SIG-M5 (cell line): ENCODE data around the gene MEX3D.
A peak's percentile ranks its signal among the peaks of the same experiment; 100 is the strongest.

Source experiments
- DNase-seq: peaks from one replicate; lab custom pipeline; 2025; lab: John Stamatoyannopoulos, UW

Gene MEX3D

DNA sequence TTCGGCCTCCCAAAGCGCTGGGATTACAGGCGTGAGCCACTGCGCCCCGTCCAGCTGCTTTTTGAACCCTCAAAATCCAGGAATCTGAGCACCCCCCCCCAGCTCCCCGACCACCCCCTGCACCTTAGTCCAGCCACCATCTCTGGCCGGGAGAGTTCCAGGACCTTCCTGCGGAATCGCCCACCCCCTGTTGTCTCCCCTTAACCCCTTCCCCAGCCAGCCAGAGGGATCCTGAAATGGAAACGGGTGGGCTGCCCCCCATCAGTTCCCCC, 25.3 kb upstream of the MEX3D start:
- no peak for DNase-seq

DNA sequence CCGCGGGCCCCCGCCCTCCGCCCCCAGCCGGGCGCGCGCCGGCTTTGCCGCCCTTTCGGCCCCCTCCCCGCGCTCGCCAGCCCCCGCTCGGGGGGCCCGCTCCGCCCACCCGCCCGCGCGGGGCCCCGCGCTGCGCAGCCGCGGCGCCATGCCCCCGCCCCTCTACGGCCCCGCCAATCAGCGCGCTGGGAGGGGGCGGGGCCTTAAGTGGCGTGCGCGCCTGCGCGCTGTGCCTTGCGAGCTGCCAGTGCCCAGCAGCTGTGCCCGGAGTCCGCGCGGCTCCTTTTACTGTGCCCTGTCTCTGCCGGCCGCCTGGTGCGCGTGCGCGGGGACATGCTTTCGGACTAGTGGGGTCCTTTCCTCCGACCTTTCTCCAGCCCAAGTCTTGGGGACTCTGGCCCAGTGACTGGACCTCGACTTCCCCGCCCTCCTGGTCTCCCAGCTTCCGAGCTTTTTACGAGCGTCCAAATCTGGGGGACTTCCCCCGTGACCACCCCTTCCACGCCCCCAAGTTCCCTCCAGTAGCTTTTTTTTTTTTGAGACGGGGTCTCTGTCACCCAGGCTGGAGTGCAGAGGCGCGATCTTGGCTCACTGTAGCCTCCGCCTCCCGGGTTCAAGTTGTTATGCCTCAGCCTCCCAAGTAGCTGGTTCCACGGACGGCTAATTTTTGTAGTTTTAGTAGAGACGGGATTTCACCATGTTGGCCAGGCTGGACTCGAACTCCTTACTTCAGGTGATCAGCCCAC, 24.8 kb upstream of the MEX3D start, which contains the start of gene MBD3:
Gene MBD3, minus strand, starts transcription at position 111 of the 746 bp plus-strand sequence. CDS start 234 bp downstream, outside the sequence.
- DNase-seq, result peak; percentile 22

DNA sequence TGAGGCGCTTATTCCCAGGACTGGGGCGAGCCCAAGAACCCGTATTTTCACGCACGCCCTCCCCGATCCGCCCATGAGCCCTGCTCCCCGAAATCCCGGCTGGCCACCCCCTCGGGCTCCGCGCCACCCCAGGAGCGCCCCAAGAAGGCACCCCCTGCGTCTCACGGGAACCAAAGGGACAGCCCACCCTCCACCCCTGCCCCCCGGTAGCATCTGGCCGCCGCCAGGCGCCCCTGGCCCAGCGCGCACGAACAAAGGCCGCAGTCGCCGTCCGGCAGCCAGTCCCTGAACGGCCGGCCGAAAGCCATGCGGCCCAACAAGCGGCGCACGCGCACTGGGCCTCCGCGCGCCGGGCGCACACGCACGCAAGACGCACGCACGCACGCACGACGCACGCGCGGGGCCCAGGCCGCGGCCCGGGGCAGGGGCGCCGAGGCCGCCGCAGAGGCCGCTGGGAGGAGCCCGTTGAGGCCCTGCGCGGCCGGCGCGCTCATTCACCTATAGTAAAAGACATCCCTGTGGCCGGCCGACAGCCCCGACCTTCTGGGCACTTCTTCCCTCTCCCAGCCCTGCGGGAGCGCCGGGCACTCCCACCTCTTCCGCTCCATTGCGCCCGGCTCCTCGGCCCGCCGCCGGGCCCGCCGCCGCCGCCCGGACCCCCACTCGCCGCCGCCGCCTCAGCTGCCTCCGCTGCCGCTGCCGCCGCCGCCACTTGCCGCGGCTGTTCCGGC, 24.1 kb upstream of the MEX3D start:
- no peak for DNase-seq

DNA sequence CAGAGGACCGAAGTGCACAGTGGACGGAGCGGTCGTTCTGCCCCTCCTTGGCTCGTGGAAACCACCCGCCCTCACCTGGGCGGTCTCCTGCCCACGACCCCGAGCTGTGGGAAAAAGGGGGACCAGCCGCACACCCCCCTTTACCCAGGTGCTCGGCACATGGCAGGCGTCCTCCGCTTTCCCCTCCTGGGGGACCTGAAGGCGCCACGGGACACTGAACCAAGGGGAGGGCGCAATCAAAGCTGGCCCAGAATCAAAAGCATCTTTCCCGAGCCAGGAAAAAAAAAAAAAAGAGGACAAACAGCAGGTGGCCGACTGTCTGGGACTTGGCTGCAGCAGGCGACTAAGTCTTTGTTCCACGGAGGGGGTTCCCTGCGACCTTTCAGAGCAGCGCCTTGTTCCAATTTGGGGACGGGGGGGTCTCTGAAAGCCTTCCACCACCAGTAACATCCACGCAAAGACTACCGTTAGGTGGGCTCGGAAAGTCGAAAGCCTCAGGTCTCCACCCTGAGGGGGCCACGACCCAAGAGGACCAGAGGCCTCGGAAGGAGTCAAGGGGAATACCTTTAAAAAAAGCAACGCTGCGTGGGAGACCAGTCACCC, 23.4 kb upstream of the MEX3D start:
- no peak for DNase-seq

DNA sequence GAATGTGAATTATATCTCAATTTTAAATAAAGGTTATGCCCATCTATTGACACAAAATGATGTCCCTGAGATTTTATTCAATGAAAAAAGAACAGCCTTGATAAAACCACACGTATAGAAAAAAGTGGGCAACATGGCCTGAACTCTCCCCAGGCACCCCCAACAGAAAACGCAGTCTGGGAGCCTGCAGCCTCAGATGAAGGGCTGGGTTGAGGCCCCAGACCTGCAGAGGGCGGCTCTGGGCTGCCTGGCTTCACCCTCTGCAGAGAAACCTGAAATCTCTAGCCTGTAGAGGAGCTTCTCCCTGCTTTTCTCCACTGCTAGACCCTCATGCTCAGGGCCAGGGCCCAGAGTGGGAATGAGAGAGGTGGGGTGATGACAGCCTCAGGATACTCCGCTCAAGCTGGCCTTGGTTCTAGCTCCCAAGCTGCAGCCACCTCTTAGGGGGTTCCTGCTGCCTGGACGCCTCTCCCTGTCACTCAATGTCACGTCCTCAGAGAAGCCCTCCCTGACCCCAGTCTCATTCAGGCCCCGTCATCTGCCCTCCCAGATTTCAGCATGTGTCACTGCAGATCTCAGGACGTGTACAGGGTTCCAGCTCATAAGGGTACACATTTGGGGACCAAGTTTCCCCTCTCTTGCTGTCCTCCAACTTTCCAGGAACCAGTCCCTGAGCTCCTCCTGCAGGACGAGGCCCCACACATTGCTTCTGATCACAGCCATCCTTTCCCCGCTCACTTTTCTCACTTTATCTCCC, 22.7 kb upstream of the MEX3D start:
- DNase-seq, result no peak

DNA sequence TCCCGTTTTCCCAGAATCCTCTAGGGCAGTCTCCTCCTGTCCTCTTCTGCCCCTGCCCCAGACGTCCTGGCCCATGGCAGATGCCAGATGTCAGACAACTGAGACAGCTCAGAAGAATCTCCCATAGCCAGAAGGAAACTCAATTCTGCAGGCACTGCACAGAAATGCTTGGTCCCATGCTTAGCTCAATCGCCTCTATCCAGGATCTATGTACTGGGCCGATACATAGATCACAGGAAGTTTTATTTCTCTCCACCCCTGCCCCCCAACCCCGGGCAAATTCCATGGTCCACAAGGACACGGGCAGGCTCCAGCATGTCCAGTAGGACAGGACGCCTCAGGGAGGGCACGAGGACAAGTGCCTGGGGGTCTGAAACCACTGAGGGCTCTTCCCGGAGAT, 19.7 kb upstream of the MEX3D start:
- DNase-seq, result no peak

DNA sequence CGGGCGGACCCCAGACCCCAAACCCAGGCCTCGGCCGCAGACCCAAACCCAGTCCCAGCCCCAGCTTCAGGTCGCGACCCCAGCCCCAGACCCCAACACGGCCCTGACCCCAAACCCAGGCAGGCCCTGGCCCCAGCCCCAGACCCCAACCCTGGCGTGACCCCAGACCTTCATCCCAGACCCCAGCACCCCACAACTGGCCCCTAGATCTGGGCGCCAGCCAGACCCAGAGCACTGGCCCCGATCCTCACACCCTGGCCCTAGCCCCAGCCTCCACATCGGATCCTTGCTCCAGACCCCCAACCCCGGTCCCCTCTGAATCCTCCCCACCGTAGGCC, 17.1 kb upstream of the MEX3D start:
- DNase-seq, result no peak

DNA sequence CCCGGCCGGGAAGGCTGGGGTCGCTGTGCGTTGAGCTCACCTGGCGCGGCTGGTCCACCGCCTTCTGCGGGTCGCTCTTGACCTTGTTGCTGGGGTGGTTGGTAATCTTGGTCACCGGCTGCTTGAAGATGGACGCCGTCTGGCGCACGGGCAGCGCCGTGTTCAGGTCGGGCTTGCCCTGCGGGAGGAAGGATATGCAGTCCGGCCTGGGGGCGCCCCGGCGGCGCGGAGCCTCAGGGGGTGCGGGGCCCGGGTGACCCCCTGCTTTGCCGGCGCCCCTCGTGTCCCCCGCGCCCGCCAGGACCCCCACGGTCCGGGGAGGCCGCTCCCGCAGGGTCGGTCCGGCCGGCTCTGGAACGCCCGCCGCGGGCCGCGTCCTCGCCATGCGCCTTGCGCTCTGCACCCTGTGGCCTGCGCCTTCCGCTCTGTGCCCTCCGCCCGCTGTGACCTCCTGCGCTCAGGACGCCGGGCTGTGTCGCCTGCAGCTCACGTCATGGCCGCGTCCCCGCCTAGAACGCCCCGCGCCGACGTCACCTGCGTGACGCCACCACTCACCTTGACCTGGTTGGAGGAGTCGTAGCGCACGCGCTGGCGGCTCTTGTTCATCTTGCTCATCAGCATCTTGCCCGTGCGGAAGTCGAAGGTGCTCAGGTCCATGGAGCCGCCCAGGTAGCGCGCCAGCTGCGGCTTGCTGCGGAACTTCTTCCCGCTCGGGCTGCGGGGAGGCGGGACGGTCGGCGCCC, 16.5 kb upstream of the MEX3D start:
- no peak for DNase-seq

DNA sequence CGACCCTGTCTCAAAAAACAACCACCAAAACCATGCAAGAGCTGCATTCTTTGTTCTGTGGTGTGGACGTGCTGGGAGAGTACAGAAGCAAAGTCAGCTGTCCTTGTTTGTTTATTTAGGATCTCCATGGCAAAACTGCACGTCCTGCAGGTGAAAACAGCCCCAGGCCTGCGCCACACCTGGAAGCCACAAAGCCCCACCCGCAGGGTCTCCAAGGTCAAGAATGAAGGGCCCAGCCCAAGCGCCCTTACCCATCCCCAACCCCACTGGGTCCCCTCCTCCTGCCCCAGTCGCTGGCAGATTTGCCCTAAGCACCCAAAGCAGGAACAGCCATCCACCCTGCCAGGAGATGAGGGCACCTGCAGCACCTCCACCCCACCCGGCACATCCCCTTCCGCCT, 14.1 kb upstream of the MEX3D start:
- DNase-seq, result no peak

DNA sequence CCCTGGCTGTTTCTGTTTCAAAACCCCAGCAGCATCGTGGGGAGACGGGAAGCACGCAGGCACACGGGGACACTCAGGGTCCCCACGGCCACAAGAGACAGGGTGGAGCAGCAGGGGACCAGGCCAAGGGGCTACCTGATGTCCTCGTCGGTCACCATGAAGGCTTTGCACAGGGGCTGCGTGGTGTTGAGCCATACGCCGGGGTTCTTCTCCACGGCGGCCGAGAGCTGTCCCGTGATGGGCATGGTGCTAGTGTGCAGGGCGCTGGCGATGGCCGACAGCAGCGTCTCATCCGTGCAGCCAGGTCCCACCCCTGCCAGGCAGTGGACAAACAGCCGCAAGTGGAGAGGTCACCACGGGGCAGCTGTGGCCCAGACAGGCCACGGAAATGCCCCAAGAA, 12.8 kb upstream of the MEX3D start:
- DNase-seq, result no peak

DNA sequence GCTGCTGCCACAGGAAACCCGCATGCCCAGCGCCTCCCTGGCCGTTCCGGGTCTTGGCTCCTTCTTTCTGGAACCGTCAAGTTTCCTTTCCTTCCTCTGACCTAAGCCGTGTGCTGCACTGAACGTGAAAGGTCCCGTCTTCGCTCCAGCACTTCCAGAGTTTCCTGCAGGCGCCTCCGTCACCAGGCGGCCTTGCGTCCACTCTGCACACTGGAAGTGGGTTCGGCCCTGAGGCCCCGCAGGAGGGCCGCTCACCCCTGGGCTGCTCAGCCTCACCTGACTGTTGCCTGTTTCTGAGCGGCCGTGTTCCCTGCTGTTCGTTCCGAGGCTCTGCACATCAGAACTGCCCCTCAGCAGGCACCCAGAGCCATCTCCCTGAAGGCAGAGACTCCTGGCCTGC, 12.3 kb upstream of the MEX3D start:
- no peak for DNase-seq

DNA sequence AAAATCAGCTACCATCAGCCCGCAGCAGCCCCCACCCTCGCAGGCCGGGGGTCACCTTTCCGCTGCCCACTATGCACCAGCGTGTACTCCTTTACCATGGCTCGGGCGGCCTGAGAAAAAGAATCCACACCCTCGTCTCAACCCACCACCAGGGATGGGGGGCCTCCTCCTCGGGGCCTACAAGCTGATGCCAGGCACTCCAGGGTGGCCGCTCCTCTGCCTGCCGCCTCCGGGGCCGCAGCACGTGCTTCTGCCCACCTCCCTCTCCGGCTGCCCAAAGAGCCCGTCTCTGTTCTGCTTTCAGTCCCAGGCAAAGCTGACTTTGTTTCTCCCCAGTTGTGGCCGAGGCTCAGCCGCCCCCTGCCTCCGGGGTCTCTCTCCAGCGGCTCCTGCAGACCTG, 11.1 kb upstream of the MEX3D start:
- DNase-seq, result no peak

DNA sequence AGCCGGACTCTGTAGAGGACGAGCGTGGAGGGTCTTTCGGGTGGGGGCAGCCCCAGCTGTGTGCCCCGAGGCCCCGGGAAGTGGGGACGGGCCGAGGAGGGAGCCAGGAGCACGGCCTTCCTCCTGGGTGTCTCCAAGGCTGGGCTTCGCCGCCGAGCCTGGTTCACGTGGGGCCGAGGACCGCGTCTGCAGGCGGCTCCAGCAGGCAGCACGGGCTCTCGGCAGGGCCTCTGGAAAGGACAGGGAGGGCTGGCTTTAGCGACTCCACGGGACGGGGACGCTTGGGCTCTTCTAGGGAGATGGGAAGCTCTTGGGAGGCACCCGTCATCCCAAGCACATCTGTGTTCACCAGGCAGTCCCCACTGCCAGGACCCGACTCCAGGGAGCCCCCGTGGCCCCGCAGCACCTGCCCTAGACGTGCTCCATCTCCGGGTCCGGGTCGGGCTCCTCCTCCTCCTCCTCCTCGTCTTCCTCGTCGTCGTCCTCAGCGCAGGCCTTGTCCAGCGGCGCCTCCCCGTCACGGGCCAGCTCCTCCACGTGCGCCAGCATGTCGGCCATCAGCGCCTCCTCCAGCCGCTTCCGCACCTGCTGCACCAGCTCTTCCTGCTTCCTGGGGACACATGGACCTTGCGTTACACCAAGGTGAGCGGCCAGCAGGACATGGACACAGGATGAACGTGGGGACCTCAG, 9.9 kb upstream of the MEX3D start:
- no peak for DNase-seq

DNA sequence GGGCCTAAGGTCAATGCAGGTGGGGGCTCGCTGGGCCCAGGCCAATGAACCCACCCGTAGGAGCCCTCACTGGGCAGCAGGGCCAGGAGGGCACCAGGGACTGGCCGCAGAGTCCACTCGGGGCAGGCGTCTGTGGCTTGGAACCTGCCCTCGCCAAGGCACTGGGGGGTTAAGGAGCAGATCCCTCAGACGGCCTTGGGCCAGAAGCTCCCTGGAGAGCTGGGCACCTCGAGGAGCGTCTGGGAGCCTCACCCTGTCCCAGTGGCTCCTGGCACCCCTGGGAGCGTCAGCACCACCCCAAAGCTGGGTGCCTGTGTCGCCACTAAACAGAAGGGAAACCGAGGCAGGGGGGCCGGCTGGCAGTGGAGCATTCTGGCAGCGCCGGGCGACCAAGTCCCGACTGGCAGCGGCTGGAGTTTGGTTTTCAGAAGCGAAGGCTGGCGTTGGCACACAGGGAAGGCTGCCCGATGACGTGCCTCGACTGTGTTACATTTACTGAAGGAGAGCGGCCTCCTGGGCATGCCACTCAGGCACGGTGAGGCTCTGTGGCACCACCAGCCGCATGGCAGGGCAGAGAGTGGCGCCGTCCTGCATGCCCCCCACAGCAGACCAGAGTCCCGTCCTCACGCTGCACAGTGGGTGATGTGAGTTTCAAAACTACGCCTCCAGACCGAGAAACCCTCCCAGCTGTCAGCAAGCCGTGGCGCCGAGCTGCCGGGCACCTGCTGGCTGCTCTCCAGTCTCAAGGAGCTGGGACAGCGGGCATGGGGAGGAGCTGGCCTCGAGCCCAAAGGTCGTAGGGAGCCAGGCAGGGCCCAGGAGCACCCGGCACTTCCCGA, 9.2 kb upstream of the MEX3D start:
- no peak for DNase-seq

DNA sequence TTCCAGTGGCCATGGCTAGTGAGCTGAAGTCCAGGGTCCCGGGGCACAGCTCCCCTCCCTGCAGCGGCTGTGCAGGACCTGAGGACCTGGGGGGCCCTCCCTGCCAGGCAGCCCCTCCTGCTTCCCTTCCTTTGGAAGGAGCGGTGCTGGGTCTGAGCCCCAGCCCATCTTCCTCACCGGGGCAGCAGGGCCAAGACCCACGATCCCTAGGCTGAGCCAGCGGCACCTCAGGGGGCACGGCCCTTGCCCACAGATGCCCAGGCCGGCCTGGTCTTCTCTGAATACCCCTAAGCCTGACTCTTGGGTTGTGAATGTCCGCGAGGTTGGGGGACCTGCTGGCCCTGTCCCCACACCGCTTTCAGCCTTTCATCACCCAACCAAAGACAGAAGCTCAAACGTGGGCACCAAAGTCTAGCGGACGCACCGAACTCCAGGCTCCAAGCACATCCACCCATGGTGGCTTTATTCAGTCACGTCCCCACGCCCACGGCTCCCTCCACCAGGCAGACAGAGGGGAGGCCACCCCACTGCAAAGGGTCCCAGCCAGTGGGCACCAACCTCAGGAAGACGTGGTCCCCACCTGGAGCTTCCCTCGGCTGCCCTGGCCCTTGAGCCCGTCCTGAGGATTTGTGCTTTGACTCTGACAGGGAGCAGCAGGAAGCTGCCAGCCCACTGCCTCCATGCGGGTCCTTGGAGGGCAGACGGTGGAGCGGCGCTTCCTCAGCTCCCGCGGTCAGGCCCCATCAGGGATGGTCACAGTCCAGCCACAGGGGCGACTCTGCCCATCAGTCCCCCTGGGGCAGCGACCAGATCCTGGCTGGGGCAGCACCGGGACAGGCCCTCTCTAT, 8.3 kb upstream of the MEX3D start:
- DNase-seq, result no peak

DNA sequence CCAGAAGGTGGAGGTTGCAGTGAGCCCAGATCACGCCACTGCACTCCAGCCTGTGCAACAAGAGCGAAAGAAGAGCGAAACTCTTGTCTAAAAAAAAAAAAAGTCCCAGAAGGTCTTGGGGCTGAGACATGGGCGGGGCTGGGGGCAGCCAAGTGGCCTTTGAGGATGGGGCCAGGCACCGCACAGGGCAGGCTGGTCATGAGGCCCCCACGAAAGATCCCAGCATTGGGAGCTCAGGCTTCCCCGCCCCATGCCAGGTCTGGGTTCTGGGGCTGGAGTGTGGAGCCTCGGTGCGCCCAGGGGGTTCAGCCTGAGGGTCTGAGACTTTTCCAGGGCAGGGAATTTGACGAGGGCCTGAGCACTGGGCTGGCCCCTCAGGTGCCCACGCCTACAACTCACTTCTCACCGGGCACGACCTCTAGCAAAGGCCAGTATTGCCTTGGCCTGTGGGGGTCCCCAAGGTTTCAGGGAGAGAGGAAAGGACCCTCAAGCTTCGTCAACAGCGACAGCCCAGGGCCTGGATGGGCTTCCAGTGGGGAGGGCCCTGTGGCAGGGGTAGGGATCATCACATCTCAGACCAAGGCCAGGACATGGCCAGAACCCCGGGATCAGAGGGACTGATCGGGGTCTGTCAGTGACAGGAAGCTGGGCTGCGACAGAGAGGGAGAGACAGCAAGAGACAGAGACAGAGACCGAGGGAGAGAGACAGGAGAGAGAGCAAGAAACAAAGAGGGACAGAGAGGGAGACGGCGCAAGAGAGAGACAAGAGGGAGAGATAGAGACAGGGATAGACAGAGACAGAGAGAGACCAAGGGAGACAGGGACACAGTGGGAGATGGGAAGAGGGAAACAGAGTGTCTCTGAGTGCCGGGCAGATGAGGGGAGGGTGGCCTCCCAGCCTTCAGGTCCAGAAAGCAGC, 7.5 kb upstream of the MEX3D start:
- no peak for DNase-seq

DNA sequence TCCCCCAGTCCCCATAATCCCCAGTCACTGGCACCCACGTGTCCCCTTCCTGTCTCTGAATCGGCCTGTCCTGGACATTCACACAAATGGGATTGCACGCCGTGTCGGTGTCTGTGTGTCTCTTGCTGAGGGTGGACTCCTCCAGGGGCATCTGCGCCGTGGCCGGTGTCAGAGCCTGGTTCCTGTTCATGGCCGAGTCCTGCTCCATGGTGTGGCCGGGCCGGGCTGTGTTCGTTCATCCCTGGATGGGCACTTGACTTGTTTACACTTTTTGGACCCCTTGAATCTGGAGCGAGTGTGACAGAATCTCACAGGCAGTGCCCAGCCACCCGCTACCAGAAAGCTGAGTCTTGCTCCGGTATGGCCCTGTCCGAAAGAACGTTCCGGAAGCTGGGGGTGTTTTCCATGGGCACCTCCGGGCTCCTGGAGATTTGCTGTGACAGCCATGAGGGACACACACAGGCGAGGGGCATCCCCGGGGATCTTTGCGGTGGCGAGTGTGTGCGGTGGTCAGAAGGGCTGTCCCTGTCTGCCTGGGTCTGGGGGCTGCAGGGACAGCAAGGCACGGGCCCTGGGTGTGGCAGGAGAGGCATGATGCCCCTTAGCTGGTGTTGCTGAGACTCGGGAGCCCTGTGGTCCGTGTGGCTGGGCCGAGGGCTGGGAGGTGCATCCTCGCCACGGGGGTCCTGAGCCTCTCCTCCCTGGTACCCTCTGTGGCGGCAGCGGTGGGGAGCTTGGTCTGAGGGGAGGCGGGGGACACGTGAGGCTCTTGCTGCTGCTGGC, 6.4 kb upstream of the MEX3D start:
- DNase-seq, result no peak

DNA sequence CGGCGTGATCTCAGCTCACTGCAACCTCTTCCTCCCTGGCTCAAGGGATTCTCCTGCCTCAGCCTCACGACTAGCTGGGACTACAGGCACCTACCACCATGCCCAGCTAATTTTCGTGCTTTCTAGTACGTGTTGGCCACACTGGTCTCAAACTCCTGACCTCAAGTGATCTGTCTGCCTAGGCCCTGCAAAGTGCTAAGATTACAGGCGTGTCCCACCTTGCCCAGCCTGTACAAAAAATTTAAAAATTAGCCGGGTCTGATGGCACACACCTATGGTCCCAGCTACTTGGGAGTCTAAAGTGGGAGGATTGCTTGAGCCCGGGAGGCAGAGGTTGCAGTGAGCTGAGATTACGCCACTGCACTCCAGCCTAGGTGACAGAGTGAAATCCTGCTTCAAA, 4.7 kb upstream of the MEX3D start:
- DNase-seq, result no peak
